ENCODE results near the gene OSBP2. TPM values are rescaled to one million over a fixed set of nuclear protein-coding genes. Genes with fewer than 3 reads are reported as not detected.

The OSBP2 gene
- total RNA-seq, 2 experiments from 2014 or later: 1.2 to 1.6 TPM

GRCh38 chr22:30795118-30795517, 100.4 kb downstream of the OSBP2 start:
- no peak for TF ChIP-seq CTCF (IDR thresholded peaks at IDR 0.05)
- intact Hi-C loops (cut with DNase I, micrococcal nuclease): no loop called here
- Mint-ChIP-seq H3K4me1 (ENCODE audit: low read depth) (no peaks in the 10 kb centered on the region), H3K36me3 (ENCODE audit: low read depth) (no peaks in the 10 kb centered on the region), H3K9me3 (no peaks in the 10 kb centered on the region), H3K27me3 (peaks cover 21% of the 10 kb centered on the region), H3K4me3 (no peak overlapping the region), H3K27ac (no peak overlapping the region)
- H3K27me3 ChIP-seq (ENCODE audit: control insufficient read depth in 1 of 2, insufficient read depth in 2 of 2, low read length in 2 of 2): peaks cover 5 to 6% of the 10 kb centered on the region in 2 experiments
- DNase-seq: no peak
- peaks cover 0 to 4% of the 10 kb centered on the region in 2 experiments for H3K9me3 ChIP-seq (ENCODE audit: control insufficient read depth in 1 of 2, insufficient read depth in 1 of 2, low read length in 2 of 2)
- no peaks in the 10 kb centered on the region for H3K4me1 ChIP-seq (ENCODE audit: insufficient read depth, low read length)
- no peak overlapping the region for H3K27ac ChIP-seq (ENCODE audit: low read depth in 1 of 2, low read length in 2 of 2)
- ATAC-seq (ENCODE audit: poor library complexity): no peak
- POLR2A ChIA-PET: no interaction called here
- H3K4me3 ChIP-seq (ENCODE audit: low read length): no peak overlapping the region
- no peaks in the 10 kb centered on the region for H3K36me3 ChIP-seq (ENCODE audit: insufficient read depth, low read length)
- CTCF ChIA-PET: no interaction called here

- H3K27ac Mint-ChIP-seq: no peak overlapping the region
- Histone ChIP-seq H3K4me3 (ENCODE audit: low read length) (no peak overlapping the region), H3K27me3 (ENCODE audit: control insufficient read depth in 1 of 2, insufficient read depth in 2 of 2, low read length in 2 of 2) (peaks cover 44 to 45% of the 10 kb centered on the region in 2 experiments), H3K27ac (ENCODE audit: low read depth in 1 of 2, low read length in 2 of 2) (no peak overlapping the region), H3K4me1 (ENCODE audit: insufficient read depth, low read length) (peaks cover 7% of the 10 kb centered on the region), H3K36me3 (ENCODE audit: insufficient read depth, low read length) (no peaks in the 10 kb centered on the region), H3K9me3 (ENCODE audit: control insufficient read depth in 1 of 2, insufficient read depth in 1 of 2, low read length in 2 of 2) (peaks cover 0 to 24% of the 10 kb centered on the region in 2 experiments)
- no peaks in the 10 kb centered on the region for H3K36me3 Mint-ChIP-seq (ENCODE audit: low read depth)
- POLR2A ChIA-PET: no interaction called here
- H3K9me3 Mint-ChIP-seq: no peaks in the 10 kb centered on the region
- H3K4me3 Mint-ChIP-seq: no peak overlapping the region
- ATAC-seq (ENCODE audit: poor library complexity) (no peak), DNase-seq (no peak)
- H3K4me1 Mint-ChIP-seq (ENCODE audit: low read depth): peaks cover 6% of the 10 kb centered on the region
- CTCF ChIA-PET: no interaction called here
- peaks cover 71% of the 10 kb centered on the region for H3K27me3 Mint-ChIP-seq
- TF ChIP-seq CTCF (IDR thresholded peaks at IDR 0.05): no peak
- intact Hi-C loops (cut with DNase I, micrococcal nuclease): no loop called here
Measured at GRCh38 chr22:30801695-30802094, 107.0 kb downstream of the OSBP2 start.

GRCh38 chr22:30802202-30803166, 107.8 kb downstream of the OSBP2 start:
- peak; percentile 14 to 86 (median 49) for DNase-seq
- Histone ChIP-seq H3K27ac (ENCODE audit: low read depth in 1 of 2, low read length in 2 of 2) (no peak overlapping the region), H3K4me3 (ENCODE audit: low read length) (no peak overlapping the region), H3K9me3 (ENCODE audit: control insufficient read depth in 1 of 2, insufficient read depth in 1 of 2, low read length in 2 of 2) (peaks cover 0 to 24% of the 10 kb centered on the region in 2 experiments), H3K36me3 (ENCODE audit: insufficient read depth, low read length) (no peaks in the 10 kb centered on the region), H3K4me1 (ENCODE audit: insufficient read depth, low read length) (peaks cover 7% of the 10 kb centered on the region), H3K27me3 (ENCODE audit: control insufficient read depth in 1 of 2, insufficient read depth in 2 of 2, low read length in 2 of 2) (peaks cover 44 to 45% of the 10 kb centered on the region in 2 experiments)
- peaks cover 79% of the 10 kb centered on the region for H3K27me3 Mint-ChIP-seq
- no peak overlapping the region for H3K4me3 Mint-ChIP-seq
- H3K36me3 Mint-ChIP-seq (ENCODE audit: low read depth): no peaks in the 10 kb centered on the region
- intact Hi-C loops (cut with DNase I, micrococcal nuclease): no loop called here
- H3K4me1 Mint-ChIP-seq (ENCODE audit: low read depth): peaks cover 6% of the 10 kb centered on the region
- CTCF ChIA-PET: no interaction called here
- no peak overlapping the region for H3K27ac Mint-ChIP-seq
- H3K9me3 Mint-ChIP-seq: no peaks in the 10 kb centered on the region
- no peak for TF ChIP-seq CTCF (IDR thresholded peaks at IDR 0.05)
- POLR2A ChIA-PET: no interaction called here
- peak; percentile 96 for ATAC-seq (ENCODE audit: poor library complexity)
